ENCODE results near the gene MAGI2.

Gene MAGI2

GRCh38 chr7:78124216-78124615, 1329.3 kb downstream of the MAGI2 start:
- DNase-seq (ENCODE audit: low read depth in 1 of 2, low spot score in 1 of 2): no peak

DNA sequence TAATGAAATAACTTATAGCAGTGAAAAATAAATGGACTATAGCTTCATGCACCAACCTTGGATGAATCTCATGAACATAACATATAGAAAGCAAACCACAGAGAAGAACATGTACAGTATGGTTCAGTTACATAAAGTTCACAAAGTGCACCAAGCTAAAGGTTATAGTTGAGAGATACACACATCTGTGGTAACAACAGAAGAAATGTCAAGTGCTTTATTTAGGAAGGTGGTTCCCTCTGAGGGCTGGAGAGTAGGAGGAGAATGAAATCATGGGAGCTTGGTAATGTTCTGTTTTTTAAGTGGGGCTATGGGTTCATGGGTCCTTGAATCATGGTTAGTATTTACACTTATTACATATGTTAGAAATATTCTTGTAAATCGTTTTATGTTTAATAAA, 1331.6 kb downstream of the MAGI2 start:
- no peak for DNase-seq (ENCODE audit: low read depth in 1 of 2, low spot score in 1 of 2)

GRCh38 chr7:78118470-78118869, 1335.0 kb downstream of the MAGI2 start:
- DNase-seq (ENCODE audit: low read depth in 1 of 2, low spot score in 1 of 2): no peak

DNA sequence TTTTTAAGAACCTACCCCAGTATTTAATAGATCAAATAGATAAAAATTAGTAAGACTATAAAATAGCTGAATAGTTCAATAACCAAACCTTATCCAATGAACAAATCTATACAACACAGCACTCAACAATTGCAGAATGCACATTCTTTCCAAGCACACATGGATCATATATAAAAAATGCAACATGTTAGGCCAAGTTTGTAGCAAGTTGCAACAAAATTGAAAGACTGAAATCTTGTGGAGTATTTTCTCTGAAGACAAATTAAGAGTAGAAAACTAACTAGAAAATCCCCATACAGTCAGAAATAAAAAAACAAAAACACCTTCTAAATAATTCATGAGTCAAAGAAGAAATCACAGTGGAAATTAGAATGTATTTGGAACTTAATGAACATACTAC, 1337.6 kb downstream of the MAGI2 start:
- DNase-seq (ENCODE audit: low read depth in 1 of 2, low spot score in 1 of 2): no peak

DNA sequence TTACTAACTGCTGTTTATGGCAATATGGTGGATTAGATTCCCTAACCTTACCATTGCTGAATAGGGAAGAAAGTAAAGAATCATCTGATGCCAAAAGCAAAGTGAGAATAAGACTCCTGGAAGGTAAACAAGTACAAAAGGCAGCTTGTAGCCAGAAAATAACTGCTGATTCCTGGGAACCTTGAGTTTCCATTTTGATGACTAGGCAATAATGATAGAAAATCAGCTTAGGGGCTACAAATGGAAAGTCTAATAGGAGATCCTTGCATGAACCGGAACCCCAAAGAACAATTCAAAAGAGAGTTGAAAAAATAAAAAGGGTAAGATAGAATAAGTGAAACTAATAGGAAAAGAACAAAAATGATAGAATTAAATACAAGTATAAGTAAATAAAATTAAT, 1338.5 kb downstream of the MAGI2 start:
- DNase-seq (ENCODE audit: low read depth in 1 of 2, low spot score in 1 of 2): no peak

DNA sequence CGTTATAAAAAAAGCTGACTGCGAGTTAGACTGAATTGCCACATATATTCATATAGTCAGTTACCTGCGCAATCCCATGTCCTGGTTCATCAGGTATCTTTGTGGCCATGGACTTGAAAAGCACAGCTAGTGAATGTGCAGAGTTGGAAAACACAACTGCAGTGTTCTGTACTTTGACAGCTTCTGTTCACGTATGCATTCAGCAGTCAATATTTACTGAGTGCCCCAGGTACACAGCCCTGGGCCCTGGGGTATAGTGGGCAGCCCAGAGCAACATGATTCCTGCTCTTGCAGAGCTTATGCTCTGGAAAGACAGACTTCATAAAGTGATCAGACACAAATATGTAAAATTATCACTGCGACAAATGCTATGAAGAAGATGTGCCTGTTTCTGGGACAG, 1341.0 kb downstream of the MAGI2 start:
- DNase-seq (ENCODE audit: low read depth in 1 of 2, low spot score in 1 of 2): no peak

GRCh38 chr7:78111386-78111785, 1342.1 kb downstream of the MAGI2 start:
- no peak for DNase-seq (ENCODE audit: low read depth in 1 of 2, low spot score in 1 of 2)

GRCh38 chr7:78103475-78103874, 1350.0 kb downstream of the MAGI2 start:
- DNase-seq (ENCODE audit: low read depth in 1 of 2, low spot score in 1 of 2): no peak

- no peak for DNase-seq (ENCODE audit: low read depth in 1 of 2, low spot score in 1 of 2)
Observed at GRCh38 chr7:78101076-78101475, 1352.4 kb downstream of the MAGI2 start.

DNA sequence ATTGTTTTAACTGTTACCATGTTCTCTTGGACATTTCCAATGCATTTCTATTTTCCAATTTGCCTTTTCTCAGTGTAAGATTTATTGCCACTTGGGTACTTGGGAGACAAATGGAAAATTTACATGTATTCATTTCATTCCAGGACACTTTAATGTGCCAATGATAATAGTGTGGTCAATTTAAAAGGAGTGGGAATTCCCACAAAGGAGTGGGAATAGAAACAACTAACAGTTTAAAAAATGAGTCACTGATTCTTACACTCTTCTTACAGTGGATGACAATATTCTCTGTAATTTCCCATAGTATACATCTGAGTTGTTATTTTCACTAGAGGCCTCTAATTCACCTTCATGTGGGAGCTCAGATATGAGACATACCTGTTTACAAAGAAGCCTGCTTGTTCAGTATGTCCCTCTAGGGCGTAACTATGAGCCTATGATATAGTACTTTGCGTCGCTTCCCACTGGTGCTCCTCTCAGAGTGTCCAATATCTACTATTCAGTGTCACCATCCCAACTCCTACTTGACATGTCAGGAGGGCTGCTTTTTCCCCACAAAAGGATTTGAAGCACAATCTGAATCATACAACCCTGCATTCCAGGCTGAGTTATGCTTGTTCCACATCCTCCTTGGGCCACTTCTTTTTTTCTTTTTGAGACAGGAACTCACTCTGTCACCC, 1353.6 kb downstream of the MAGI2 start:
- DNase-seq (ENCODE audit: low read depth in 1 of 2, low spot score in 1 of 2): no peak

- no peak for DNase-seq (ENCODE audit: low read depth in 1 of 2, low spot score in 1 of 2)
Observed at GRCh38 chr7:78095549-78095948, 1357.9 kb downstream of the MAGI2 start.

DNA sequence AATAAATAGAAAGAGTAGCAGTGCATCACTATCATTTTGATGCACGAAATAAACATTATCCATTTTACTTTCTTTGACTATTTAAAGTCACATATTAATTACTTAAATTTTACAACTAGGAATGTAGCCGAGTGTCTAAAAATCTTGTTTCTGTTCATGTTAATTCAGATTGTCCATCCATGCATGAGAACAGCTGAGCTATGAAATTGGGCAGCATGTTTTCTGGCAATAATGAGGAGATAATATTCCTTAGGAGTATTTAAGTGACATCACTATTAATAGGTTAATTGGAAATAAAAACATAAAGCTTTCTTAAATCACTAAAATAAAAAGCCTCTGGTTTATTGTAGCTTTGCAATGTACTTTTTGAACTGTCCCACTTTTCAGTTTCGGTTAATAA, 1361.1 kb downstream of the MAGI2 start:
- DNase-seq (ENCODE audit: low read depth in 1 of 2, low spot score in 1 of 2): no peak

GRCh38 chr7:78090616-78091015, 1362.9 kb downstream of the MAGI2 start:
- DNase-seq (ENCODE audit: low read depth in 1 of 2, low spot score in 1 of 2): no peak

- DNase-seq (ENCODE audit: low read depth in 1 of 2, low spot score in 1 of 2): no peak
Observed at GRCh38 chr7:78083476-78084120, 1369.9 kb downstream of the MAGI2 start.

GRCh38 chr7:78082556-78082955, 1370.9 kb downstream of the MAGI2 start:
- no peak for DNase-seq (ENCODE audit: low read depth in 1 of 2, low spot score in 1 of 2)

- DNase-seq (ENCODE audit: low read depth in 1 of 2, low spot score in 1 of 2): no peak
Observed at GRCh38 chr7:78081888-78082287, 1371.6 kb downstream of the MAGI2 start.

DNA sequence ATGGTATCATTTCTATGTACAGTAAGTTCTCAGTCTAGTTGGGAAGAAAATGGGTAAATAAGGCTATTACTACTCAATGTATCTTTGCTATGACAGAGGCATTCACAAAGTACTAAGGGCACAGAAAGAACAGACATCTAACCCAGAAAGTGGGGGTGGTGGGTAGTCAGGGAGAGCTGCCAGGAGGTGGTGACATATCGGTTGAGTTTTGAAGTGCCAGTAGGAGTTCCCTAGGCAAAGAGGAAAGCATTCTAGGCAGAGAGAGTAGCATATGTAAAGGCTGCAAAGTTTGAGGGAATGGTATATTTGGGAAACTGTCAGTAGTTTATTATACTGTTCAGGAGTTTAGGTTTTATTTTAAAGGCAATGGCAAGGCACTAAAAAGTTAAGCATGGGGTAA, 1372.1 kb downstream of the MAGI2 start:
- DNase-seq (ENCODE audit: low read depth in 1 of 2, low spot score in 1 of 2): no peak

DNA sequence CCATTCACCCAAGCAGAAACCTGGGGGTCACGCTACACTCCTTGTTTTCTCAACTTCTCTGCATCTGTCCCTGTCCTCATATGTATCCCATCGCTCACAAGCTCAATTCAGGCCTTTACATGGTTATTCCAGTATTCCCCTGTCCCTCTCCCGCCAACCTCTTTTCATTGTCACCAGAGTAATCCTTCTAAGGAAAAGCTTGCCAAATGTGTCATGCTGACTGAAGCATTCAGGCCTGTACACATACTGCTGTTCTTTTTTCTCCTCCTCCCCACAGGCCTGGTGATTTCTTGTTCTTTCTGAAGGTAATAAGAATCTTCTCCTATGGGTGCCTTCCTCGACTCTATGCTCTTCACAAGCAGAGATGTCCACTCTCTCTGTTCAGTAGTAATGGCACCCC, 1372.7 kb downstream of the MAGI2 start:
- DNase-seq (ENCODE audit: low read depth in 1 of 2, low spot score in 1 of 2): no peak

DNA sequence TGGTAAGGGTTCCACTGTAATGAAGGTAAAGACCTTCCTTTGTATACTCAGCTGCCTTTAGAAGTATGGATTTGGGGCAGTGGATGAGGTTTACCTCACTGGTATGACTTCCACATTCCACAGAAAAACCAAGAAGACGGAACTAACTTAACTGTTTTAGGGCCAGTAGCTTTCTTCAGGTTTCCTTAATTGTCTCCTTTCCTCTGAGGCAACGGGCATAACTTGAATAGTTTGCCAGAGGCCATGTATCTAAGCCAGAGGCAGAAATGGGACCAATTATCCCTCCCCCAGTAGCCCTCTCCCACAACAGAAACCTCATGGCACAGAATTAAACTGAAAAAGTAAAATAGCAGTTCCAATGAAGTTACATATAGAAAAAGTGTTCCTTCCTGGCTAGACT, 1373.2 kb downstream of the MAGI2 start:
- DNase-seq (ENCODE audit: low read depth in 1 of 2, low spot score in 1 of 2): no peak

DNA sequence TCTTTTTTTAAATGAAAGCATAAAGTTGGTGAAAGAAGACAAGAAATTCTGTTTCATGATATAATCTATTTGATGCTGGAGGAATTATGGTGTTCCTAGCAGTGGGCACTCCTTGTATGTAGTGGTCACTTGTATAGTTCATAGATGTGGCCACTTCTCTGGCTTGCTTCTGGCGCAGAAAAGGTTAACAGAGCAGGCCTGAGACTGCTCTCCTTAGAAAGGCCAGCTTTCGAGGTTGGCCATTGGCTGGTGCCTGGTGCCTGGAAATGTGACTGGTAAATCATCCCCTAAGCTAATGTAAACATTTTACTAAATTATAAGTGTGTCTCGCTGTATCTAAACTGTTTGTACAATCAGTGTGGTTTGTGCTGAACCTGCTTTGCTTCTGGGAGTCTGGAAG, 1378.8 kb downstream of the MAGI2 start:
- no peak for DNase-seq (ENCODE audit: low read depth in 1 of 2, low spot score in 1 of 2)

DNA sequence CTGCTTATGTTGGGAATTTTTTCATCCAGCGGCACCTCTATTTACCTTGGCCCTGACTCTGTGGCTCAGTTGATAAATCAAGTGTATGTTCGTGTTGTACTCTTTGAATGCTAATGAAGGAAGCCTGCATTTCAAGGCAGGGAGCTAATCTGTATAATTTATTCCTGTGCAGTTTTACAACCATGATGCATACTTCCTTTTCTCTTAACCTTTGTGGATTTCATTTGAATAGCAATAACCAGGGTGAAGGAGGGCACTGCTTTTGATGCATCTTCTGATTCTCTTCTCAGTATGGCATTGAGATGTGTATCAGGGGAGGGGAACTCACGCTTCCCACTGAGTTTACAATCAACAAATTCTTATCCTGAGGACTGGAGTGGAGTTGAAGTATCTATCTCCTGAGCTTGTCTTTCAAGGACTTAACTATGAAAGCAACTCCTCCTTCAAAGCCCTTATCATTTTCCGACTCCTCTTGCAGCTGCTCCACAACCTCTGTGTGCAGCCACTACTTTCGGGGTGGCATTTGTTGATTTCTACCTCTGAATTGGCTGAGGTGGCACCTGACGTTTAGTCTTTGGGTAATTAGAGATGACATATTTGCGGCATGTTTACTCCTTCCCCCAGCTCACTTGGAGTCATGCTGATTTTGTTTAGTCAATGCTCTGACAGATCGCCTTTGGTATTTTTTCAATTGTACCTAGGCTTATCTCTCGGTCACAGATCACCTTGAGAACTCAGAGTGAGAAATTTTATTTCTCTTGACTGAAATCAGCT, 1379.7 kb downstream of the MAGI2 start:
- no peak for DNase-seq (ENCODE audit: low read depth in 1 of 2, low spot score in 1 of 2)

DNA sequence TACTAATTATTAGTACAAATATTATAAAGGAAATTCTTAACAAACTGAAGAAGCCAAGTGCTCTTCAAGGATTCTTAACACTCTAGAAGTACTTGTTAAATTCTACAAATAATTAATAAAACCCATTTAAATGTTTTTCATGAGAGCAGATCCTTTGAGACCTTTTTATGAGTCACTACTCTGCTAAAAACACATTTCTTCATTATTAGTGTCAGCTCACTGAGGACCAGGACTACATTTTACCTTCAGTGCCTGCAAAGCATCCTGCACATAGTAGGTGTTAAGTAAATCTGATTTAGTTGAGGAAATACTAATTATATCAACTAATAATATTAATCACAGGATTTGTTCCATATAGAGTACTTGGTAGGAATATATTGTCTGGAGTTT, 1381.3 kb downstream of the MAGI2 start:
- no peak for DNase-seq (ENCODE audit: low read depth in 1 of 2, low spot score in 1 of 2)
